SK-N-MC (cell line): Measurements from ENCODE around the gene WTIP.

Experiments used
- EZH2 ChIP-seq: fragments of 200-600 bp; sonication (generic); IDR thresholded peaks from one replicate; pipeline ENCODE4 v1.6.1; 2017; ENCODE audit warnings: antibody characterized with exemption
- FOXP2 ChIP-seq: optimal IDR thresholded peaks from 2 replicates; pipeline ENCODE3; 2011; ENCODE audit warnings: mild to moderate bottlenecking, moderate library complexity; ENCODE audit not compliant: insufficient read depth; ENCODE audit errors: extremely low read length, control extremely low read depth
- POLR2AphosphoS5 ChIP-seq: IDR thresholded peaks from 2 replicates; pipeline ENCODE4 v1.6.1; 2012; ENCODE audit warnings: mild to moderate bottlenecking, low read depth, low read length, borderline replicate concordance

- TF ChIP-seq EZH2: no peak
- TF ChIP-seq POLR2AphosphoS5: no peak
- TF ChIP-seq FOXP2: no peak
Measured at GRCh38 chr19:34493038-34493648, 11.6 kb downstream of the WTIP start.
